ENCODE results near the gene MRPL10.
"Not testable (repeated sequence)": the region's sequence is repeated elsewhere in the genome, so short reads cannot be mapped to it uniquely, and the experiment has no call there.

Gene MRPL10

GRCh38 chr17:47774331-47774730, 57.0 kb downstream of the MRPL10 start:
- no peak for TF ChIP-seq CTCF (IDR thresholded peaks at IDR 0.05; ENCODE audit: extremely low read depth, missing control alignments)
- no peak for DNase-seq (ENCODE audit: low spot score)

- DNase-seq (ENCODE audit: low spot score) = not testable (repeated sequence)
These were observed 57.7 kb downstream of the MRPL10 start for GRCh38 chr17:47773649-47774048.
